HCT116 (cell line): ENCODE measurements around the gene AMBRA1. TPM values are rescaled to one million over a fixed set of nuclear protein-coding genes. Genes with fewer than 3 reads are reported as not detected.

ENCODE experiments used
- ATAC-seq: fragments of 200-7000 bp; cut with Tn5 transposase; 2 replicates; pipeline ENCODE4 v1.9.1; 2020; ENCODE audit warnings: mild to moderate bottlenecking, moderate library complexity
- BruUV-seq: library from RNA; stranded (reverse); fragments of 400-500 nt; replicated peaks from 2 replicates; lab custom pipeline; 2021; lab: Mats Ljungman, UMichigan
- CTCF ChIA-PET: fragments of 300-600 bp; sonication (Branson Sonifier 250); formaldehyde crosslinking; loops from one replicate; lab custom pipeline; 2021; ENCODE audit warnings: antibody characterized with exemption; lab: Charles Lee
- POLR2A ChIA-PET: fragments of 300-600, 350-600 bp; sonication (Branson Sonifier 250); formaldehyde crosslinking; loops from one replicate; lab custom pipeline; 2021; ENCODE audit warnings: antibody characterized with exemption; lab: Charles Lee
- RAD21 ChIA-PET, 2 experiments: fragments of 300-600 bp; sonication (Branson Sonifier 250); formaldehyde crosslinking; loops; one replicate each; lab custom pipeline; 2023; ENCODE audit warnings: low total read pairs in 2 of 2; ENCODE audit not compliant: uncharacterized antibody in 2 of 2, unreplicated experiment in 2 of 2, low non-redundant PET in 1 of 2; lab: Charles Lee
- DNase-seq: peaks from one replicate; pipeline ENCODE4 v3.0.0-alpha.2; 2010; ENCODE audit warnings: low read depth, low spot score
- H2AFZ ChIP-seq: fragments of 200-600 bp; shearing (Covaris generic), sonication (generic); 2 replicates; pipeline ENCODE4 v1.6.1; 2017; ENCODE audit warnings: low read depth, mixed run types, mixed read lengths, antibody characterized with exemption, low read length; ENCODE audit not compliant: poor library complexity, severe bottlenecking
- H3K27ac ChIP-seq: 2 replicates; pipeline ENCODE4 v1.5.1; 2012; ENCODE audit warnings: low read depth, low read length
- H3K27me3 ChIP-seq: fragments of 200-600 bp; sonication (generic); 2 replicates; pipeline ENCODE4 v1.6.1; 2016; ENCODE audit warnings: mixed run types, low read length, mixed read lengths; ENCODE audit not compliant: insufficient read depth
- H3K36me3 ChIP-seq, 2 experiments: fragments of 200-500 bp in 1 of 2; fragments of 200-600 bp in 1 of 2; sonication (Bioruptor generic) in 1 of 2; sonication (generic) in 1 of 2; 2 replicates each; pipeline versions ENCODE4 v1.5.1 to v1.6.1; 2014 to 2016; ENCODE audit warnings: low read length in 2 of 2, inconsistent platforms in 1 of 2, mixed read lengths in 1 of 2, mixed run types in 1 of 2; ENCODE audit not compliant: insufficient read depth in 2 of 2, control insufficient read depth in 1 of 2
- H3K4me1 ChIP-seq, 2 experiments: fragments of 200-600 bp in 1 of 2; sonication (generic) in 1 of 2; 2 replicates each; pipeline versions ENCODE4 v1.5.1 to v1.6.1; 2012 to 2017; ENCODE audit warnings: low read length in 2 of 2, inconsistent platforms in 1 of 2, mild to moderate bottlenecking in 1 of 2, mixed read lengths in 1 of 2, mixed run types in 1 of 2, moderate library complexity in 1 of 2; ENCODE audit not compliant: insufficient read depth in 2 of 2, control insufficient read depth in 1 of 2
- H3K4me2 ChIP-seq: fragments of 200-600 bp; sonication (generic); 2 replicates; pipeline ENCODE4 v1.6.1; 2017; ENCODE audit warnings: mixed run types, low read length, mixed read lengths
- H3K4me3 ChIP-seq, 2 experiments: fragments of 200-600 bp in 1 of 2; sonication (generic) in 1 of 2; replicated peaks in 1 of 2; 2 replicates each; pipeline ENCODE4 v1.5.1; 2011 to 2016; ENCODE audit warnings: low read length in 2 of 2, control low read depth in 1 of 2, low read depth in 1 of 2, mild to moderate bottlenecking in 1 of 2, mixed read lengths in 1 of 2, mixed run types in 1 of 2
- H3K79me2 ChIP-seq: fragments of 200-600 bp; sonication (generic); 2 replicates; pipeline ENCODE4 v1.6.1; 2017; ENCODE audit warnings: mild to moderate bottlenecking, mixed run types, low read length, moderate library complexity, mixed read lengths; ENCODE audit not compliant: insufficient read depth
- H3K9ac ChIP-seq: fragments of 200-600 bp; sonication (generic); 2 replicates; pipeline ENCODE4 v1.6.1; 2016; ENCODE audit warnings: low read length, mixed read lengths
- H3K9me2 ChIP-seq: fragments of 200-600 bp; sonication (generic), shearing (Covaris generic); 2 replicates; pipeline ENCODE4 v1.6.1; 2017; ENCODE audit warnings: mixed run types, mild to moderate bottlenecking, moderate library complexity; ENCODE audit not compliant: insufficient read depth
- H3K9me3 ChIP-seq, 2 experiments: fragments of 200-500 bp in 1 of 2; fragments of 200-600 bp in 1 of 2; sonication (Bioruptor generic) in 1 of 2; sonication (generic) in 1 of 2; 2 replicates each; pipeline ENCODE4 v1.6.1; 2014 to 2017; ENCODE audit warnings: low read length in 2 of 2, mixed read lengths in 2 of 2, inconsistent platforms in 1 of 2, low read depth in 1 of 2, mild to moderate bottlenecking in 1 of 2, mixed run types in 1 of 2, moderate library complexity in 1 of 2; ENCODE audit not compliant: control insufficient read depth in 1 of 2, insufficient read depth in 1 of 2
- H4K20me1 ChIP-seq: fragments of 200-600 bp; sonication (generic), shearing (Covaris generic); 2 replicates; pipeline ENCODE4 v1.6.1; 2017; ENCODE audit warnings: mixed run types, mild to moderate bottlenecking, moderate library complexity; ENCODE audit not compliant: insufficient read depth
- CBX3 ChIP-seq: IDR thresholded peaks from 2 replicates; pipeline ENCODE4 v1.6.1; 2012; ENCODE audit warnings: low read depth
- CEBPB ChIP-seq: IDR thresholded peaks from 2 replicates; pipeline ENCODE4 v1.6.1; 2012; ENCODE audit warnings: low read depth
- CTCF ChIP-seq, 3 experiments: fragments of 200-600 bp in 1 of 3; sonication (generic) in 1 of 3; IDR thresholded peaks in 2 of 3; conservative IDR thresholded peaks in 1 of 3; 2 replicates each; pipeline ENCODE4 v1.5.1; 2012 to 2017; ENCODE audit warnings: low read depth in 2 of 3, low read length in 2 of 3, antibody characterized with exemption in 1 of 3, borderline replicate concordance in 1 of 3, control low read depth in 1 of 3, mild to moderate bottlenecking in 1 of 3, mixed read lengths in 1 of 3, mixed run types in 1 of 3, moderate library complexity in 1 of 3; ENCODE audit not compliant: insufficient read depth in 1 of 3
- EZH2phosphoT487 ChIP-seq: fragments of 200-600 bp; IDR thresholded peaks from 2 replicates; pipeline ENCODE4 v1.6.1; 2018; ENCODE audit warnings: antibody characterized with exemption, borderline replicate concordance
- FOSL1 ChIP-seq: IDR thresholded peaks from 2 replicates; pipeline ENCODE4 v1.6.1; 2012; ENCODE audit warnings: low read depth
- JUND ChIP-seq: IDR thresholded peaks from 2 replicates; pipeline ENCODE4 v1.6.1; 2012
- MAX ChIP-seq: IDR thresholded peaks from 2 replicates; pipeline ENCODE4 v1.6.1; 2012
- RAD21 ChIP-seq: IDR thresholded peaks from 2 replicates; pipeline ENCODE4 v1.6.1; 2012; ENCODE audit warnings: low read depth, mild to moderate bottlenecking
- REST ChIP-seq: IDR thresholded peaks from 2 replicates; pipeline ENCODE4 v1.6.1; 2012; ENCODE audit warnings: low read depth
- SIN3A ChIP-seq: IDR thresholded peaks from 2 replicates; pipeline ENCODE4 v1.6.1; 2012; ENCODE audit warnings: low read depth
- SP1 ChIP-seq: IDR thresholded peaks from 2 replicates; pipeline ENCODE4 v1.6.1; 2012; ENCODE audit warnings: low read depth
- SRF ChIP-seq: IDR thresholded peaks from 2 replicates; pipeline ENCODE4 v1.6.1; 2012; ENCODE audit warnings: low read depth
- ZFX ChIP-seq: fragments of 450-650 bp; IDR thresholded peaks from 2 replicates; pipeline ENCODE4 v1.6.1; 2017
- ZNF274 ChIP-seq: fragments of 200-500 bp; sonication (Bioruptor generic); IDR thresholded peaks from 2 replicates; pipeline ENCODE4 v1.6.1; 2014; ENCODE audit warnings: mild to moderate bottlenecking, low read depth, low read length, inconsistent platforms
- intact Hi-C: fragments of 100-400 bp; cut with micrococcal nuclease; formaldehyde crosslinking; loops from 2 replicates; pipeline ENCODE4 v1.10.0; 2022
- total RNA-seq: library from RNA; stranded (reverse); gene quantifications from one replicate; pipeline ENCODE4 v1.2.1, GENCODE V29; 2021; ENCODE audit not compliant: unreplicated experiment
- TF ChIP-seq, protein P1 (sequence below): IDR thresholded peaks from 2 replicates; pipeline ENCODE4 v1.6.1; 2011; ENCODE audit warnings: mild to moderate bottlenecking, low read length, moderate library complexity; ENCODE audit not compliant: insufficient replicate concordance; ENCODE audit errors: extremely low read depth

Gene AMBRA1
- total RNA-seq, 1 experiment from 2014 or later: 22.7 TPM

GRCh38 chr11:46387456-46387855 lies 206.4 kb downstream of the AMBRA1 start:
- no peaks in the 10 kb centered on the region for H3K9me3 ChIP-seq
- H3K4me2 ChIP-seq: no peak overlapping the region
- ATAC-seq: no peak
- H3K4me3 ChIP-seq: no peak overlapping the region
- no peak overlapping the region for H3K27ac ChIP-seq
- no peaks in the 10 kb centered on the region for H3K36me3 ChIP-seq
- CTCF ChIA-PET: interaction anchor here (0.7 kb wide), 1 partner anchor 9 kb away, joined by 3 read pairs; no protein-coding TSS in a partner anchor
- peaks cover 27 to 77% of the 10 kb centered on the region in 2 experiments for H3K4me1 ChIP-seq
- H3K9me2 ChIP-seq: no peaks in the 10 kb centered on the region
- POLR2A ChIA-PET: no interaction called here
- intact Hi-C loops: loop anchor here (10.0 kb wide), 2 partner anchors 227 to 417 kb away; partner anchors contain the start of genes ATG13 and HARBI1
- H3K9ac ChIP-seq: no peak overlapping the region
- H4K20me1 ChIP-seq: no peaks in the 10 kb centered on the region
- RAD21 ChIA-PET: no interaction called here
- TF ChIP-seq SRF (no peak), MAX (no peak), CTCF (IDR thresholded peaks at IDR 0.05 in 2 of 3, conservative IDR thresholded peaks at IDR 0.05 in 1 of 3; ENCODE audit: borderline replicate concordance in 1 of 3, insufficient read depth in 1 of 3, low read depth in 2 of 3, low read length in 2 of 3) (no peak), ZFX (no peak), SP1 (no peak), JUND (no peak), RAD21 (no peak), ZNF274 (no peak), CEBPB (no peak), EZH2phosphoT487 (no peak), SIN3A (no peak), FOSL1 (no peak), REST (no peak), CBX3 (no peak)
- TF ChIP-seq, protein P1, sequence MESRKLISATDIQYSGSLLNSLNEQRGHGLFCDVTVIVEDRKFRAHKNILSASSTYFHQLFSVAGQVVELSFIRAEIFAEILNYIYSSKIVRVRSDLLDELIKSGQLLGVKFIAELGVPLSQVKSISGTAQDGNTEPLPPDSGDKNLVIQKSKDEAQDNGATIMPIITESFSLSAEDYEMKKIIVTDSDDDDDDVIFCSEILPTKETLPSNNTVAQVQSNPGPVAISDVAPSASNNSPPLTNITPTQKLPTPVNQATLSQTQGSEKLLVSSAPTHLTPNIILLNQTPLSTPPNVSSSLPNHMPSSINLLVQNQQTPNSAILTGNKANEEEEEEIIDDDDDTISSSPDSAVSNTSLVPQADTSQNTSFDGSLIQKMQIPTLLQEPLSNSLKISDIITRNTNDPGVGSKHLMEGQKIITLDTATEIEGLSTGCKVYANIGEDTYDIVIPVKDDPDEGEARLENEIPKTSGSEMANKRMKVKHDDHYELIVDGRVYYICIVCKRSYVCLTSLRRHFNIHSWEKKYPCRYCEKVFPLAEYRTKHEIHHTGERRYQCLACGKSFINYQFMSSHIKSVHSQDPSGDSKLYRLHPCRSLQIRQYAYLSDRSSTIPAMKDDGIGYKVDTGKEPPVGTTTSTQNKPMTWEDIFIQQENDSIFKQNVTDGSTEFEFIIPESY: no peak
- TF ChIP-seq, all 23 proteins: peak for 0
- H3K79me2 ChIP-seq: peaks cover 5% of the 10 kb centered on the region; the same call in 1 of the 2 replicates
- DNase-seq: no peak
- BruUV-seq: no TSS peak
- H3K27me3 ChIP-seq: no peaks in the 10 kb centered on the region
- H2AFZ ChIP-seq: no peak overlapping the region
